ENCODE measurements around the gene NDUFA6. TPM values are rescaled to one million over a fixed set of nuclear protein-coding genes. Genes with fewer than 3 reads are reported as not detected.
"Not testable (repeated sequence)": the region's sequence is repeated elsewhere in the genome, so short reads cannot be mapped to it uniquely, and the experiment has no call there.

NDUFA6 gene
- total RNA-seq (2014; rRNA removed; shearing (Covaris generic)), result 138 and 164 TPM in 2 replicates

- peak; percentile 99 for DNase-seq (ENCODE audit: low spot score)
Measured at GRCh38 chr22:42090596-42091454, at the start of gene NDUFA6. Gene NDUFA6 (minus strand): TSS chr22:42090772. CDS start chr22:42090744, 28 bp downstream.

GRCh38 chr22:42140153-42140552, 49.6 kb upstream of the NDUFA6 start:
- not testable (repeated sequence) for DNase-seq (ENCODE audit: low spot score)

GRCh38 chr22:42139508-42139907, 48.9 kb upstream of the NDUFA6 start:
- DNase-seq (ENCODE audit: low spot score), result not testable (repeated sequence)

- DNase-seq (ENCODE audit: low spot score), result no peak
Measured at GRCh38 chr22:42138972-42139371, 48.4 kb upstream of the NDUFA6 start.

- DNase-seq (ENCODE audit: low spot score), result no peak
Measured at GRCh38 chr22:42138122-42138770, 47.7 kb upstream of the NDUFA6 start.

GRCh38 chr22:42135688-42136087, 45.1 kb upstream of the NDUFA6 start:
- DNase-seq (ENCODE audit: low spot score), result not testable (repeated sequence)

GRCh38 chr22:42134100-42135020, 43.8 kb upstream of the NDUFA6 start:
- DNase-seq (ENCODE audit: low spot score), result no peak

GRCh38 chr22:42132457-42132856, 41.9 kb upstream of the NDUFA6 start:
- no peak for DNase-seq (ENCODE audit: low spot score)

- no peak for DNase-seq (ENCODE audit: low spot score)
Measured at GRCh38 chr22:42131562-42131961, 41.0 kb upstream of the NDUFA6 start.

- not testable (repeated sequence) for DNase-seq (ENCODE audit: low spot score)
Measured at GRCh38 chr22:42130639-42131431, 40.3 kb upstream of the NDUFA6 start, which contains the start of gene CYP2D6. Gene CYP2D6 (minus strand): TSS chr22:42130810. CDS start chr22:42130791, 19 bp downstream.

- DNase-seq (ENCODE audit: low spot score), result not testable (repeated sequence)
Measured at GRCh38 chr22:42130182-42130581, 39.6 kb upstream of the NDUFA6 start.

- not testable (repeated sequence) for DNase-seq (ENCODE audit: low spot score)
Measured at GRCh38 chr22:42128776-42129694, 38.5 kb upstream of the NDUFA6 start.

- DNase-seq (ENCODE audit: low spot score), result not testable (repeated sequence)
Measured at GRCh38 chr22:42128007-42128406, 37.4 kb upstream of the NDUFA6 start.

- DNase-seq (ENCODE audit: low spot score), result no peak
Measured at GRCh38 chr22:42127606-42128005, 37.0 kb upstream of the NDUFA6 start.

- DNase-seq (ENCODE audit: low spot score), result not testable (repeated sequence)
Measured at GRCh38 chr22:42123529-42123928, 33.0 kb upstream of the NDUFA6 start.

GRCh38 chr22:42120231-42121021, 29.9 kb upstream of the NDUFA6 start:
- not testable (repeated sequence) for DNase-seq (ENCODE audit: low spot score)

GRCh38 chr22:42116848-42117424, 26.4 kb upstream of the NDUFA6 start:
- DNase-seq (ENCODE audit: low spot score), result no peak

GRCh38 chr22:42115420-42115830, 24.9 kb upstream of the NDUFA6 start:
- not testable (repeated sequence) for DNase-seq (ENCODE audit: low spot score)
